Measurements from ENCODE around the gene MEMO1.

DNA sequence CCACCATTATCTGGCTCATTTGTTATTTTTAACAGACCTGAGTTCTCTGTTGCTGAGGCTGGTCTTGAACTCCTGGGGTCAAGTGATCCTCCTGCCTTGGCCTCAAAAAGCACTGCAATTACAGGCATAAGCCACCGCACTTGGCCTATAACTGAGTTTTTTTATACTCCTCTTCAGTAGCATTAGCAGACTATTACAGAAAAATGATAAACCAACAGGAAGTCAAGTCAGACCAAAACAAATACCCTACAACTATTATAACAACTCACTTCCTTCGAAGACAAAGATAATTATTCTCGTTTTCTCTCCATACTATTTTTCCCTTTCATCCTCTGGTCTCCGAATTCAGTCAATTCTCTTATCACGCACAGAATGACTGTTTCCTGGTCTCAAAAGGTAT is 78.2 kb downstream of the MEMO1 start:
- TF ChIP-seq POLR2A (IDR thresholded peaks at IDR 0.05; ENCODE audit: low read depth, low read length) (no peak), CTCF (IDR thresholded peaks at IDR 0.05; ENCODE audit: extremely low read depth in 1 of 2, insufficient read depth in 1 of 2, low read depth in 1 of 2, low read length in 2 of 2) (no peak), MAX (IDR thresholded peaks at IDR 0.05; ENCODE audit: insufficient read depth, insufficient read length) (no peak), EZH2 (IDR thresholded peaks at IDR 0.05; ENCODE audit: borderline replicate concordance, low read depth, low read length, severe bottlenecking) (no peak)

Measured in endothelial cell of umbilical vein (primary cell).